Measurements from ENCODE around the gene NPB. TPM values are rescaled to one million over a fixed set of nuclear protein-coding genes. Genes with fewer than 3 reads are reported as not detected.

Gene NPB
- polyA plus RNA-seq (2013, experiment 1 of 2) = 0.75 TPM
- 0.44 TPM for polyA plus RNA-seq (2013, experiment 2 of 2)

- 3% methylated on average over 79 of the region's 79 CpGs for WGBS
- Histone ChIP-seq H3K4me3 (ENCODE audit: low read length) (peak within 1 kb of the TSS; percentile 49), H3K9ac (ENCODE audit: low read depth, low read length) (peak within 1 kb of the TSS; percentile 58), H3K27ac (ENCODE audit: low read depth, low read length) (no peak within 1 kb of the TSS), H3K9me3 (ENCODE audit: insufficient read depth, low read depth, low read length) (no peaks in the 10 kb centered on the region), H3K36me3 (ENCODE audit: insufficient read depth, low read length) (peaks cover 27% of the 10 kb centered on the region), H3K27me3 (ENCODE audit: insufficient read depth, low read length) (peaks cover 25% of the 10 kb centered on the region), H3K4me1 (ENCODE audit: insufficient read depth, low read length) (no peaks in the 10 kb centered on the region; the same call in 1 of the 2 replicates)
Measured at GRCh38 chr17:81902023-81902652, at the start of gene NPB. NPB (plus strand) TSS chr17:81902238; CDS start chr17:81902278, 40 bp downstream.

- Histone ChIP-seq H3K4me1 (ENCODE audit: insufficient read depth, low read length) (0 out of 2 replicates have a peak, but pooled peaks cover 5% of the 10 kb centered on the region), H3K9ac (ENCODE audit: low read depth, low read length) (no peak overlapping the region), H3K9me3 (ENCODE audit: insufficient read depth, low read depth, low read length) (no peaks in the 10 kb centered on the region), H3K27me3 (ENCODE audit: insufficient read depth, low read length) (no peaks in the 10 kb centered on the region), H3K4me3 (ENCODE audit: low read length) (no peak overlapping the region), H3K27ac (ENCODE audit: low read depth, low read length) (no peak overlapping the region), H3K36me3 (ENCODE audit: insufficient read depth, low read length) (peaks cover 83% of the 10 kb centered on the region)
- 96% methylated on average over 29 of the region's 29 CpGs for WGBS
Measured at GRCh38 chr17:81854974-81855774, 46.9 kb upstream of the NPB start.

DNA sequence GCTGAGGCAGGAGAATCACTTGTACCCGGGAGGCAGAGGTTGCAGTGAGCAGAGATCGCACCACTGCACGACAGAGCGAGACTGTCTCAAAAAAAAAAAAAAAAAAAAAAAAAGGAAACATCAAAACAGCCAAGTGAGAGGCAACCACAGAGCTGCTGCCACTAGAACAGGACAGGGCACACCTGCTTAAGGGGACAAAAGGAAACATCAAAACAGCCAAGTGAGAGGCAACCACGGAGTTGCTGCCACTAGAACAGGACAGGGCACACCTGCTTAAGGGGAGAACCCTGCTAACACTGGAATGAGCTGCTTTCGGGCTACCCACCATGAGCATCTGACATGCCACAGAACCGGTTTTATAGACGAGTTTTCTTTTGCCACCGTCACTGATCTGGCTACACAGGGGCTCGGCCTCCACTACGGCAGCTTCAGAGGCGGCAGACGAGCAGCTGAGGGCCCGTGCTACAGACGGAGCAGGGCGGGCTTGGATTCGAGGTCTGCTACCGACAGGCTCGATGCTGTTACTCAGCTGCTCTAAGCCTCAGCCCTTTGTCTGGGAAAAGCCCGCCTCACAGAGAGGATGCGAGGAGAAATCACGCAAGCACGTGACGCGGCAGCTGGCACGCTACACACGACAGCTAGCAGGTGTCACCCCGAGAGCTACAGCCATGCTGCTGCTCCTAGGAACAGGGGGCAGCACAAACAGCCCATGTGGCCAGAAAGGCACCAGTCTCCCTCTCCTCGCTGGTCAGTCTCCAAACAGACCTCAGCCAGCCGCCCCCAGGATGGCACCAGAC lies 43.7 kb upstream of the NPB start:
- WGBS = 94% methylated on average over 30 of the region's 30 CpGs
- Histone ChIP-seq H3K4me1 (ENCODE audit: insufficient read depth, low read length) (0 out of 2 replicates have a peak, but pooled peaks cover 5% of the 10 kb centered on the region), H3K27me3 (ENCODE audit: insufficient read depth, low read length) (no peaks in the 10 kb centered on the region), H3K9ac (ENCODE audit: low read depth, low read length) (peak overlapping the region; percentile 88; the same call in 1 of the 2 replicates), H3K36me3 (ENCODE audit: insufficient read depth, low read length) (peaks cover 62% of the 10 kb centered on the region), H3K27ac (ENCODE audit: low read depth, low read length) (no peak overlapping the region), H3K4me3 (ENCODE audit: low read length) (peak overlapping the region; percentile 89), H3K9me3 (ENCODE audit: insufficient read depth, low read depth, low read length) (no peaks in the 10 kb centered on the region)

- Histone ChIP-seq H3K9me3 (ENCODE audit: insufficient read depth, low read depth, low read length) (no peaks in the 10 kb centered on the region), H3K27ac (ENCODE audit: low read depth, low read length) (no peak overlapping the region; the same call in 1 of the 2 replicates), H3K4me1 (ENCODE audit: insufficient read depth, low read length) (0 out of 2 replicates have a peak, but pooled peaks cover 5% of the 10 kb centered on the region), H3K27me3 (ENCODE audit: insufficient read depth, low read length) (no peaks in the 10 kb centered on the region), H3K9ac (ENCODE audit: low read depth, low read length) (peak overlapping the region; percentile 88), H3K36me3 (ENCODE audit: insufficient read depth, low read length) (peaks cover 62% of the 10 kb centered on the region), H3K4me3 (ENCODE audit: low read length) (peak overlapping the region; percentile 89)
- WGBS = 78% methylated on average over 23 of the region's 23 CpGs
Measured at GRCh38 chr17:81858967-81859905, 42.8 kb upstream of the NPB start.

DNA sequence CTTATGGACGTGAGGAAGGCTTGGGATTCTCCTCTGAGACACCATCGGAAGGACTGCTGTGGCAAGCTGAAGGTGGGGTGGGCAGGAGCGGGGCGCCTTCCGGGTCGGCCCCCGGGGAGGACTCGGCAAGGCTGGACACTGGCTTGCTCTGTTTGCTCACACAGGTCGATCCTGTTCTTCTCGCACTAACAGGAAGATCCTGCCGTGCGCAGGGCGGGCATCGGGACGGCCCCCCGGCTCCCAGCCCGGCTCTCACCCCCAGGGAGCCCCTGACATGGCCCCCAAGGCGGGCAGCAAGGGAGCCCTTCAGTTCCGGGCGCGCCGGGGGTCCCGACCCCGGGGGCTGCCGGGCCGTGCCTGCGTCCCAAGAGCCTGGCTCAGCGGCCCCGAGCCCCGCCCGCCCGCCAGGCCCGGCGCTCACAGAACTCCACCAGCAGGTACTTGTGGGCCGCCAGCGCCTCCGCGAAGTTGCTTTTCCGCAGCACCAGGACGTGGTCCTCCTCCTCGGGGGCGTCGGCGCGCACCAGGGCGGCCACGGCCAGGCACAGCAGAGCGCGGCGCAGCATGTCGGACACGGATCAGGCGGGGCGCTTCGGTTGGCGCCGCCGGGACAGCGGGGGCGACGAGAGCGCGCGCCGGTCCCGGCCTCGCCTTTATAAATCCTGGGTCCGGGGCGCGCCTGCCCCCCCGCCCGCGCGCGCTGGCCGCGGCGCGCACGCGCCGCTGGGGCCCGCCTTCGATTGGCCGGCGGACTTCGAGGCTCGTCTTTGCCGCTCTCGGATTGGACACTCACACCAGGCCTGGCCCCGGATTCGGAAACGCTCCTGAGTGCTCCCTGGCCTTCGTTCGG lies 41.9 kb upstream of the NPB start, which contains the start of gene P4HB:
Gene P4HB (minus strand): TSS at position 630 of the 850 bp plus-strand sequence. CDS start 64 bp downstream, at position 566.
- under 1% methylated on average over 95 of the region's 95 CpGs for WGBS
- peak within 1 kb of the TSS; percentile 89 for H3K4me3 ChIP-seq (ENCODE audit: low read length)
- peak within 1 kb of the TSS; percentile 91 for H3K9ac ChIP-seq (ENCODE audit: low read depth, low read length)
- no peaks in the 10 kb centered on the region for H3K9me3 ChIP-seq (ENCODE audit: insufficient read depth, low read depth, low read length)
- peaks cover 58% of the 10 kb centered on the region for H3K36me3 ChIP-seq (ENCODE audit: insufficient read depth, low read length)
- peak within 1 kb of the TSS; percentile 91 for H3K27ac ChIP-seq (ENCODE audit: low read depth, low read length)
- no peaks in the 10 kb centered on the region for H3K27me3 ChIP-seq (ENCODE audit: insufficient read depth, low read length)
- H3K4me1 ChIP-seq (ENCODE audit: insufficient read depth, low read length) = 0 out of 2 replicates have a peak, but pooled peaks cover 5% of the 10 kb centered on the region

- Histone ChIP-seq H3K36me3 (ENCODE audit: insufficient read depth, low read length) (peaks cover 58% of the 10 kb centered on the region), H3K27ac (ENCODE audit: low read depth, low read length) (peak overlapping the region; percentile 82)
- WGBS = under 1% methylated on average over 74 of the region's 74 CpGs
Measured at GRCh38 chr17:81860756-81861568, 41.1 kb upstream of the NPB start.

GRCh38 chr17:81863123-81863675 lies 38.8 kb upstream of the NPB start:
- Histone ChIP-seq H3K9ac (ENCODE audit: low read depth, low read length) (no peak overlapping the region), H3K4me1 (ENCODE audit: insufficient read depth, low read length) (peaks cover 18% of the 10 kb centered on the region; the same call in 1 of the 2 replicates), H3K27ac (ENCODE audit: low read depth, low read length) (no peak overlapping the region)

More at GRCh38 chr17:81860756-81861568, 41.1 kb upstream of the NPB start:
- Histone ChIP-seq H3K4me1 (ENCODE audit: insufficient read depth, low read length) (0 out of 2 replicates have a peak, but pooled peaks cover 5% of the 10 kb centered on the region), H3K9me3 (ENCODE audit: insufficient read depth, low read depth, low read length) (no peaks in the 10 kb centered on the region), H3K9ac (ENCODE audit: low read depth, low read length) (peak overlapping the region; percentile 91), H3K27me3 (ENCODE audit: insufficient read depth, low read length) (no peaks in the 10 kb centered on the region), H3K4me3 (ENCODE audit: low read length) (peak overlapping the region; percentile 89)

GRCh38 chr17:81863833-81864768 lies 37.9 kb upstream of the NPB start:
- no peaks in the 10 kb centered on the region for H3K9me3 ChIP-seq (ENCODE audit: insufficient read depth, low read depth, low read length)
- no peak overlapping the region for H3K27ac ChIP-seq (ENCODE audit: low read depth, low read length)
- H3K36me3 ChIP-seq (ENCODE audit: insufficient read depth, low read length) = peaks cover 47% of the 10 kb centered on the region
- no peak overlapping the region for H3K9ac ChIP-seq (ENCODE audit: low read depth, low read length)
- no peak overlapping the region for H3K4me3 ChIP-seq (ENCODE audit: low read length)
- H3K4me1 ChIP-seq (ENCODE audit: insufficient read depth, low read length) = peaks cover 23% of the 10 kb centered on the region
- 94% methylated on average over 9 of the region's 9 CpGs for WGBS
- no peaks in the 10 kb centered on the region for H3K27me3 ChIP-seq (ENCODE audit: insufficient read depth, low read length)

More at GRCh38 chr17:81863123-81863675, 38.8 kb upstream of the NPB start:
- H3K36me3 ChIP-seq (ENCODE audit: insufficient read depth, low read length) = peaks cover 49% of the 10 kb centered on the region
- 96% methylated on average over 6 of the region's 6 CpGs for WGBS
- H3K9me3 ChIP-seq (ENCODE audit: insufficient read depth, low read depth, low read length) = no peaks in the 10 kb centered on the region
- no peak overlapping the region for H3K4me3 ChIP-seq (ENCODE audit: low read length)
- no peaks in the 10 kb centered on the region for H3K27me3 ChIP-seq (ENCODE audit: insufficient read depth, low read length)

All from HUES64 (cell line).